ENCODE data around the gene CHD6. TPM values are rescaled to one million over a fixed set of nuclear protein-coding genes. Genes with fewer than 3 reads are reported as not detected.

Gene CHD6
- total RNA-seq, 4 donors from 2014 or later = 21.5 to 97.6 (median 53.7) TPM

- peaks cover 0 to 23% of the 10 kb centered on the region in 2 donors for H3K9me3 ChIP-seq
- TF ChIP-seq CTCF (IDR thresholded peaks at IDR 0.05) (no peak), POLR2A (IDR thresholded peaks at IDR 0.05) (no peak)
- H3K4me1 ChIP-seq = no peaks in the 10 kb centered on the region
- intact Hi-C loops (cut with DNase I; ENCODE audit: low total_unique reads) = no loop called here
- H3K27me3 ChIP-seq = no peaks in the 10 kb centered on the region
- no peak for DNase-seq
- H3K27ac ChIP-seq = no peak overlapping the region
- H3K4me3 ChIP-seq = no peak overlapping the region
- H3K36me3 ChIP-seq = no peaks in the 10 kb centered on the region
Measured at GRCh38 chr20:41587523-41587922, 30.7 kb downstream of the CHD6 start.

GRCh38 chr20:41586772-41587171 lies 31.4 kb downstream of the CHD6 start:
- Histone ChIP-seq H3K4me3 (no peak overlapping the region), H3K4me1 (no peaks in the 10 kb centered on the region), H3K36me3 (no peaks in the 10 kb centered on the region), H3K9me3 (peaks cover 0 to 23% of the 10 kb centered on the region in 2 donors), H3K27me3 (no peaks in the 10 kb centered on the region), H3K27ac (no peak overlapping the region)
- intact Hi-C loops (cut with DNase I; ENCODE audit: low total_unique reads) = no loop called here
- no peak for DNase-seq
- TF ChIP-seq POLR2A (IDR thresholded peaks at IDR 0.05) = no peak
- no peak for TF ChIP-seq CTCF (IDR thresholded peaks at IDR 0.05)

GRCh38 chr20:41580350-41580749 lies 37.8 kb downstream of the CHD6 start:
- H3K4me3 ChIP-seq = no peak overlapping the region
- no peaks in the 10 kb centered on the region for H3K9me3 ChIP-seq
- TF ChIP-seq CTCF (IDR thresholded peaks at IDR 0.05) (no peak), POLR2A (IDR thresholded peaks at IDR 0.05) (no peak)
- intact Hi-C loops (cut with DNase I; ENCODE audit: low total_unique reads) = no loop called here
- H3K36me3 ChIP-seq = no peaks in the 10 kb centered on the region
- H3K27me3 ChIP-seq = no peaks in the 10 kb centered on the region
- H3K27ac ChIP-seq = no peak overlapping the region
- no peak for DNase-seq
- no peaks in the 10 kb centered on the region for H3K4me1 ChIP-seq

GRCh38 chr20:41577129-41578009 lies 40.8 kb downstream of the CHD6 start:
- H3K27ac ChIP-seq = no peak overlapping the region
- H3K27me3 ChIP-seq = no peaks in the 10 kb centered on the region
- H3K9me3 ChIP-seq = no peaks in the 10 kb centered on the region
- H3K4me1 ChIP-seq = peaks cover 0 to 4% of the 10 kb centered on the region in 2 donors
- intact Hi-C loops (cut with DNase I; ENCODE audit: low total_unique reads) = no loop called here
- H3K36me3 ChIP-seq = no peaks in the 10 kb centered on the region
- DNase-seq = no peak
- no peak overlapping the region for H3K4me3 ChIP-seq
- no peak for TF ChIP-seq CTCF (IDR thresholded peaks at IDR 0.05)
- no peak for TF ChIP-seq POLR2A (IDR thresholded peaks at IDR 0.05)

- TF ChIP-seq CTCF (IDR thresholded peaks at IDR 0.05) (no peak), POLR2A (IDR thresholded peaks at IDR 0.05) (no peak)
- Histone ChIP-seq H3K4me3 (no peak overlapping the region), H3K27me3 (no peaks in the 10 kb centered on the region), H3K36me3 (no peaks in the 10 kb centered on the region), H3K27ac (no peak overlapping the region), H3K4me1 (peaks cover 0 to 4% of the 10 kb centered on the region in 2 donors), H3K9me3 (no peaks in the 10 kb centered on the region)
- no peak for DNase-seq
- intact Hi-C loops (cut with DNase I; ENCODE audit: low total_unique reads) = no loop called here
Measured at GRCh38 chr20:41575412-41575811, 42.8 kb downstream of the CHD6 start.

All from uterus (tissue), 4 donors.